GM12864 (cell line): ENCODE results near the gene PM20D2.

Experiments used
- DNase-seq: peaks from one replicate; pipeline ENCODE4 v3.0.0-alpha.2; 2011; ENCODE audit warnings: low read depth
- H3K4me3 ChIP-seq: 2 replicates; pipeline ENCODE4 v1.5.1; 2011; ENCODE audit warnings: mild to moderate bottlenecking, low read depth, low read length, control low read depth
- TF ChIP-seq, protein P1 (sequence below): IDR thresholded peaks from 2 replicates; pipeline ENCODE4 v1.5.1; 2011; ENCODE audit warnings: low read depth, mild to moderate bottlenecking, moderate library complexity, low read length, control low read depth, inconsistent platforms; ENCODE audit errors: missing control alignments

PM20D2 gene

DNA sequence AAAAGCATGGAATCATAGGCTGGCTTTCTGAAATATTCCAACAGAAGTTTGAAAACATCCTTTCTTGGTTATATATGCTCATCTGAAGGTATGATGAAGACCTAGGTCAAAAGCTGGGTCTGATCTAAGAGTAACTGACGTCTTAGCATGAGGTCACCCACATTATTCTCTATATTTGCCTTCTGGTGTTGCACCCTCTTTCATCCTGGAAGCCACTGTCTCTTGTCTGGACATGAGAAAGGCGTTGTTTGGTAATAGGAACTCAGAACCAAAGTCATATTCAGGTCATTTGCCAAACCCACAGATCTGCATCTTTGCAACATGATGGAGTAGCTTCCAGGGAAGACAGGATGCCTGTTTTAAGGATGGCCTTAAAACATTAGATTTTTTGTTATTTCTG lies 53.7 kb downstream of the PM20D2 start:
- no peak overlapping the region for H3K4me3 ChIP-seq
- no peak for DNase-seq
- TF ChIP-seq, protein P1, sequence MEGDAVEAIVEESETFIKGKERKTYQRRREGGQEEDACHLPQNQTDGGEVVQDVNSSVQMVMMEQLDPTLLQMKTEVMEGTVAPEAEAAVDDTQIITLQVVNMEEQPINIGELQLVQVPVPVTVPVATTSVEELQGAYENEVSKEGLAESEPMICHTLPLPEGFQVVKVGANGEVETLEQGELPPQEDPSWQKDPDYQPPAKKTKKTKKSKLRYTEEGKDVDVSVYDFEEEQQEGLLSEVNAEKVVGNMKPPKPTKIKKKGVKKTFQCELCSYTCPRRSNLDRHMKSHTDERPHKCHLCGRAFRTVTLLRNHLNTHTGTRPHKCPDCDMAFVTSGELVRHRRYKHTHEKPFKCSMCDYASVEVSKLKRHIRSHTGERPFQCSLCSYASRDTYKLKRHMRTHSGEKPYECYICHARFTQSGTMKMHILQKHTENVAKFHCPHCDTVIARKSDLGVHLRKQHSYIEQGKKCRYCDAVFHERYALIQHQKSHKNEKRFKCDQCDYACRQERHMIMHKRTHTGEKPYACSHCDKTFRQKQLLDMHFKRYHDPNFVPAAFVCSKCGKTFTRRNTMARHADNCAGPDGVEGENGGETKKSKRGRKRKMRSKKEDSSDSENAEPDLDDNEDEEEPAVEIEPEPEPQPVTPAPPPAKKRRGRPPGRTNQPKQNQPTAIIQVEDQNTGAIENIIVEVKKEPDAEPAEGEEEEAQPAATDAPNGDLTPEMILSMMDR = no peak

DNA sequence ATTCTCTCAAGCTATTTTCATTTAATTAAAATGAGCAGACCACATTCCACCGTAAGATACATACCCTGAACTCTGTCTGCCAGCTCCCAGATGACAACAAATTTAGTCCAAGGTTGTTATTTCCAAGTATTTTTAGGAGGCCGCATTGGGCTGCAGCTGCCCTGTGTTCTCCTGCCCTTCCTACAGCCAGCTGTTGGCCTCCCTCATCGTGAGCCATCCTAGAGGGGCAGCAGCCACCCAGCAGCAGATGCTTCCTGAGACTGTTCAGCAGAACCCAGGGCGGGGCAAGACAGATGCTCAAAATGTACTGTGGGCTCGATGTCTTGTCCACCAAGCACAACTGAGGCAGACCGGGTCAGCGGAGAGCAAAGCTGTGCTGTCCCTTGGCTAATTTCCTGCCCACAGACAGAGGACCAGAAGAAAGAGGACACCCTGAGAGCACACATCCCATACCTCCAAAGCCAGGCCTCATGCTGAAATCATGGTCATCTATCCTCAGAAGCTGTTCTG lies 54.9 kb downstream of the PM20D2 start:
- H3K4me3 ChIP-seq = no peak overlapping the region
- TF ChIP-seq, protein P1 = no peak
- no peak for DNase-seq

DNA sequence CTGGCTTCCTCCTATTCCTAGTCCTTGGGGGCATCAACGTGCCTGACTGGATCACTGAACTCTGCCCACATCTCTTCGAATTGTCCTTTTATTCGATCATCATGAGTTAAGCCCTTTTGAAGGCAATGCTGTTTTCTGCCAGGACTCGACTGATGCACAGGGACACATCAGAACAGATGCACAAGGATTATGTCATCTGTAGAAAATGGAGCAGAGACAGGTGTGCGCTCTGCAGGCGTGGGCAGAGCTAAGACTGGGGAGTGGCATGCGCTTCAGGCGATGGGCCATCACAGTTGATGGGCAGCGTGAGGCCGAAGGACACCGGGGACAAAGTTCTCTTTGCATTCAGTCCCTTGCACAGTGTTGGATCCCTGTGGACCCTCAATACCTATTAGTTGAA lies 58.2 kb downstream of the PM20D2 start:
- no peak overlapping the region for H3K4me3 ChIP-seq
- TF ChIP-seq, protein P1 = no peak
- DNase-seq = no peak

DNA sequence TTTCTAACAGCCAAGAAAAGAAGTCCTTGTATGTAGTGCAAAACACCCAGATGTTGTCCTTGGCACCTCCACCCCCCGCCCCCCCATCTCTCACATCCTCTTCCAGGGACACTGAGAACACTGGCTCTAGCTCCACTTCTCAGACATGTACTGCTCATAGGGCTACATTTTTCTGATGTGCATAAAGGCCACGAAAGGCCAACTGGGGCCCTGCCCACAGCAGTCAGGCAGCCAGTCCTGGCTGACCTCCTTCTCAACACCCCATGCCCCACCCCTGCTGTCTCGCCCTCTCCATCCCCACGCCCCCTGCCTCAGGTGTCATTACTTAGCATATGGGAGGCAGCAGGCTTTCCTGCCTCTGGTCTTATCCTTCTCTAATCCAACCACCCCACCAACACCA lies 60.0 kb downstream of the PM20D2 start:
- no peak for DNase-seq
- TF ChIP-seq, protein P1 = no peak

DNA sequence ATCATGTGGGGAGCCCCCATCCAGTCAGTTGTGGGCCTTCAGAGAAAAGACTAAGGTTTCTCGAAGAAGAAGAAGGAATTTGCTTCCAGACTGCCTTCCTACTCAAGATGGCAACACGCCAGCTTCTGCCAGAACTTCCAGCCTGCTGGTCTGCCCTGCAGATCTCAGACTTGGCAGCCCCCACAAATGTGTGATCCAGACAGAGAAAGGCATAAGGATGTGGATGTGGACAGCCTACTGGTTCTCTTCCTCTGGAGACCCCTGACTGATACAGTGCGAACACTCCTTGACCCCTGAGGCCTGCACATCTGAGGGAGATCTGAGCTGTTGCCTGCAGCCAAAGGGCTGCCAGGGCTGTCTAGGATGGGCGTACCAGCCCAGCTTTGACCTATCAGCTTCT lies 62.7 kb downstream of the PM20D2 start:
- DNase-seq = no peak
- no peak overlapping the region for H3K4me3 ChIP-seq
- TF ChIP-seq, protein P1 = no peak

More for the DNA sequence above, 60.0 kb downstream of the PM20D2 start:
- H3K4me3 ChIP-seq = no peak overlapping the region

DNA sequence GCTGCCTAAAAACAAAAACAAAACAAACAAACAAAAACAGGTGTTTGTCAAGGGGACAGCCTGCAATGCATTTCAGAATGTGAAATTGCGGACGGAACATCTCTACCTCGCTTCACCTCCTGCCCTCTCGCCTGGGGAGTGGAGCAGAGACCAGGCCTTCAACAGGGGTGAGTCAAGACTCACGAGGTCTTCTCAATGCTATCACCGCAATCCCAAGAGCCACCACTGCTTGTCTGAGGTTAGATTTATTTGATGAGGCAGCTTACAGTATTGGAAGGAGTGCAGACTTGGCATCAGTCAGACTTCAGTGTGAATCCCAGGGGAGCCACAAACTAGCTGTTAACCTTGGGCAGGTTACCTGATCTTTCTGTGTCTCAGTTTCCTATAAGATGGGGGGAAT lies 63.6 kb downstream of the PM20D2 start:
- TF ChIP-seq, protein P1 = no peak
- no peak overlapping the region for H3K4me3 ChIP-seq
- DNase-seq = no peak

DNA sequence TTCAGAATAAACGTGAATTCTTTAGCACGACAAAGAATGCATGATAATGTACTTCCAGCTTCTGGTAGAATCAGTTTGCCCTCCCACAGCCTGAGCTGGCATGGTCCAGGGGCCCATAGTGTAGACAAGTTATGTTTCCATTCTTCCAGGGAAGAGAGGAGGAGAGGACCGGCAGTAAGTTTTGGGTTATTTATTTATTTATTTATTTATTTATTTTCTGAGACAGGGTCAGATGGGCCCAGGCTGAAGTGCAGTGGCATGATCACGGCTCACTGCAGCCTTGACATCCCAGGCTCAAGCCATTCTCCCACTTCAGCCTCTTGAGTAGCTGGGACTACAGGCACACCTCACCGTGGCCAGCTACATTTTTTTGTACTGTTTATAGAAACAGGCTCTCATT lies 66.6 kb downstream of the PM20D2 start:
- DNase-seq = no peak
- no peak overlapping the region for H3K4me3 ChIP-seq
- TF ChIP-seq, protein P1 = no peak
